Activated CD4-positive, alpha-beta T cell treated with anti-CD3 and anti-CD28 coated beads for 36 hours (primary cell): ENCODE data around the gene CAMKK2. TPM values are rescaled to one million over a fixed set of nuclear protein-coding genes. Genes with fewer than 3 reads are reported as not detected.
"Not testable (repeated sequence)": the region's sequence is repeated elsewhere in the genome, so short reads cannot be mapped to it uniquely, and the experiment has no call there.

Source experiments
- ATAC-seq: fragments of 200-7000 bp; cut with Tn5 transposase; one replicate; pipeline ENCODE4 v1.10.0; 2021; ENCODE audit warnings: mild to moderate bottlenecking, moderate library complexity
- CTCF ChIA-PET: fragments of 350-600 bp; sonication (Branson Sonifier 250); formaldehyde crosslinking; loops from one replicate; lab custom pipeline; 2021; ENCODE audit warnings: antibody characterized with exemption; lab: Charles Lee
- POLR2A ChIA-PET: fragments of 350-600 bp; sonication (Branson Sonifier 250); formaldehyde crosslinking; loops from one replicate; lab custom pipeline; 2021; ENCODE audit warnings: antibody characterized with exemption, inconsistent platforms; lab: Charles Lee
- DNase-seq: peaks from one replicate; pipeline ENCODE4 v3.0.0-alpha.2; 2020
- H3K27ac Mint-ChIP-seq: one replicate; pipeline ENCODE4 v1.8.0; 2021; ENCODE audit warnings: mixed read lengths
- H3K27me3 Mint-ChIP-seq: one replicate; pipeline ENCODE4 v1.8.0; 2021; ENCODE audit warnings: mixed read lengths
- H3K36me3 Mint-ChIP-seq: one replicate; pipeline ENCODE4 v1.8.0; 2021; ENCODE audit warnings: low read depth, mixed read lengths
- H3K4me1 Mint-ChIP-seq: one replicate; pipeline ENCODE4 v1.8.0; 2021; ENCODE audit warnings: mixed read lengths
- H3K4me3 Mint-ChIP-seq: one replicate; pipeline ENCODE4 v1.8.0; 2021; ENCODE audit warnings: mild to moderate bottlenecking, moderate library complexity, mixed read lengths
- H3K9me3 Mint-ChIP-seq: one replicate; pipeline ENCODE4 v1.8.0; 2021; ENCODE audit warnings: low read depth, mixed read lengths
- intact Hi-C, 2 experiments: fragments of 100-400 bp; cut with DNase I in 1 of 2; cut with micrococcal nuclease in 1 of 2; formaldehyde crosslinking; loops; one replicate each; pipeline versions ENCODE4 v1.14.2 to v1.15.1; 2022 to 2024; cut with DNase I, micrococcal nuclease
- total RNA-seq, 2 experiments: library from RNA; stranded (reverse); gene quantifications; one replicate each; pipeline ENCODE4 v1.2.3, GENCODE V29; 2021

The CAMKK2 gene
- total RNA-seq, 2 experiments from 2014 or later = 24.2 to 30.3 TPM

DNA sequence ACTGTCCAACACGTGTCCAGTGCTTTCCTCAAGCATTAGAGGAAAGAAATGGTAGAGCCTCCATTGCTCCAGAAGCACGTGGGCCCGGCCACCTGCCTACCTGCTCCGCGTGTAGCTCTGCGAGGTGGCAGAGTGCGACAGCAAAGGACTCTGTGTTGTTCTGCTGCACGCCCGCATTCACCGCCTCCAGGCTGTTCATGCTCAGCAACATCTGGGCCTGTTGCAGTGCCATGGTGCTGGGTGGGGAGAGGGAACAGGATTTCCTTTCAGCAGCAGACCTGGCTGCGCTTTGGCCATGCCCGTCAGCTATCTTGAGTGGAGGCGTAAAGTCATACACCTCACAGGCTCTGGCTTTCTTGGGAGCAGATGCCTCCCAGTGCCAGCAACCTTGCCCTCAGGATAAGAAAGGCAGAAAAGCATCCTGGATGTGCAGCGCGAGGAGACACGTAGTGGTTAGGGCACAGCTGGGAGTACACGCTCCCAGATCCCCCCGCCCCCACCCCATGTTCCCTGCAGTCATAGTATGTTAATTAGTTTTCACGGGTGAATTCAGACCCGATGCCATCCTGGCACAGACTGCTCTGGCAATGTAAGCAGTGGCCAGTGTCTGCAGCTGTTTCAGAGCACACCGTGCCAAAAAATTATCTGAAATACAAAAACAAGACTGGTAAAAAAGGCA, 30.6 kb upstream of the CAMKK2 start:
- POLR2A ChIA-PET = no interaction called here
- DNase-seq (no peak), ATAC-seq (no peak)
- Mint-ChIP-seq H3K4me3 (no peak overlapping the region), H3K9me3 (no peaks in the 10 kb centered on the region), H3K27ac (no peak overlapping the region), H3K27me3 (no peaks in the 10 kb centered on the region), H3K4me1 (no peaks in the 10 kb centered on the region), H3K36me3 (peaks cover 52% of the 10 kb centered on the region)
- intact Hi-C loops = no loop called here
- CTCF ChIA-PET = no interaction called here

DNA sequence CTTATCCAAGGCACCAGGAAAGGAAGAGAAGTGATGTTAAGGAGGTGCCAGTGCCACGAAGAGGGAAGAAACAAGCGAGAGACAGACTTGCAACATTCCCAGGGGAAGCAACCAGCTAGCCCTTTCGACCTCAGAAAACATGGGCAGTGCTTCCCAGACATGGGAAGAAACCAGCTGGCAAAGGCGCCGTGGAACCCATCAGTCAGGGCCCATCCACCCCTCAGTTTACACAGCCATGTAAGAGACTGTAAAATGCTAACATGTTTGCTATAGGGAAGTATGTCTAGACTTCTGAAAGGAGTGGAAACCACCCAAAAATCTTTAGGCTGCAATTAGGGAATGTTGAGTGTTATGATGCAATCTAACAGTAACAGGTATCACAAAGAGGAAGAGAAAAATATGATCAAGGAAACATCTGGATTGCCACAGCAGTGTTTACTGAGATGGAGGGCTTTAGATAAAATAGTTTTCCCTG, 29.4 kb upstream of the CAMKK2 start:
- Mint-ChIP-seq H3K27ac (no peak overlapping the region), H3K27me3 (no peaks in the 10 kb centered on the region), H3K4me1 (no peaks in the 10 kb centered on the region), H3K9me3 (no peaks in the 10 kb centered on the region), H3K36me3 (peaks cover 49% of the 10 kb centered on the region), H3K4me3 (no peak overlapping the region)
- ChIA-PET POLR2A (no interaction called here), CTCF (no interaction called here)
- intact Hi-C loops = no loop called here
- ATAC-seq (no peak), DNase-seq (no peak)

DNA sequence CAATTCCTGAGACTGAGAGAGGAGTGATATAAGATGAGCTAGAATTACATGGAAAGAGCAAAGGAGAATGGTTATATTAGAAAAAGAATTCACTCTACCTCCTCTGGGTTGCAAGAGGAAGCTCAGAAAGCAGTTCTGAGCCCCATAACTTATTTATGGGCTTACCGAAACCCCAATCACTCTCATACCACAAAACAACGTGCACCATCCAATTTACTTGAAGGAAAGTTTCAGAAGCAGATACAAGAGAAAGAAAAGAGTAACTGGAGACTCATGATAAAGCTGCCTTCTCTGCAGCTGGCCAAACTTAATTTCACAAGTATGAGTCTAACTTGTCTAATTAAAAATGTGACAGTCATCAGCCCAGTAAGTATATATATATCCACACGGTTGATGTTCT, 27.4 kb upstream of the CAMKK2 start:
- Mint-ChIP-seq H3K4me3 (no peak overlapping the region), H3K9me3 (no peaks in the 10 kb centered on the region), H3K36me3 (peaks cover 43% of the 10 kb centered on the region), H3K27ac (no peak overlapping the region), H3K4me1 (no peaks in the 10 kb centered on the region), H3K27me3 (no peaks in the 10 kb centered on the region)
- CTCF ChIA-PET = interaction anchor here (0.6 to 1.6 kb wide), 3 partner anchors 11 to 266 kb away, joined by 3 to 9 read pairs (median 4); no protein-coding TSS in a partner anchor
- ATAC-seq (no peak), DNase-seq (no peak)
- POLR2A ChIA-PET = interaction anchor here (0.6 to 0.7 kb wide), 2 partner anchors 89 to 96 kb away, joined by 3 to 4 read pairs; no protein-coding TSS in a partner anchor
- intact Hi-C loops = no loop called here

DNA sequence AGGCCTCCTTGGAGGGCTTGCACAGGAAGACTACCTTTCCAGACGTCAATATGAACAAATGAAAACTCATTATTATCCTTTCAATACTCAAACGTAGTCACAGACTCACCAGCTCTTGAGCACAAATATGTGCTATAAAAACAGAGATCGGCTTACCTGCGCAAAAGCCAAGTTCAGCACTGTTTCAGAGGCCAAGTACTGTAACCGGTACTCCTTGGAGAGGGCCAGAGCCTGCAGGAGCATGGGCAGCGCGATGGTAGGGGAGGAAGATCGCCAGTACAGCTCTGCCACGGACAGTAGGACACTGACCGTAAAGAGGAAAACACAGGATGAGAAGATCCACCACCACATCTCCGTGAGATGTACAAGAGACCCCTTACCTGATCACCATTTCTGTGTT, 21.6 kb upstream of the CAMKK2 start:
- ATAC-seq (no peak), DNase-seq (no peak)
- Mint-ChIP-seq H3K27ac (no peak overlapping the region), H3K4me3 (no peak overlapping the region), H3K27me3 (no peaks in the 10 kb centered on the region), H3K9me3 (no peaks in the 10 kb centered on the region), H3K36me3 (peaks cover 46% of the 10 kb centered on the region), H3K4me1 (peaks cover 14% of the 10 kb centered on the region)
- ChIA-PET CTCF (no interaction called here), POLR2A (no interaction called here)
- intact Hi-C loops = no loop called here

DNA sequence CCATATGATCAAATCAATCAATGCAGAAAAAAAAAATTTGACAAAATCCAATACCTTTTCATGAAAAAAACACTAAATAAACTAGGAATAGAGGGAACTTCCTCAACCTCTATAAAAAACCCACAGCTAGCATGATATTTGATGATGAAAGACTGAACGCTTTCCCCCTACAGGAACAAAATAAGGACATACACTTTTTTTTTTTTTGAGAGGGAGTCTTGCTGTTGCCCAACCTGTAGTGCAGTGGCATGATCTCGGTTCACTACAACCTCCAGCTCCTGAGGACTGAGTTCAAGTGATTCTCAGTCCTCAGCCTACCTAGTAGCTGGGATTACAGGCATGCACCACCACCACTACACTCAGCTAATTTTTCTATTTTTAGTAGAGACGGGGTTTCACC, 17.9 kb upstream of the CAMKK2 start:
- H3K27ac Mint-ChIP-seq = peak overlapping the region; percentile 33
- ChIA-PET POLR2A (no interaction called here), CTCF (no interaction called here)
- peaks cover 16% of the 10 kb centered on the region for H3K4me1 Mint-ChIP-seq
- peaks cover 61% of the 10 kb centered on the region for H3K36me3 Mint-ChIP-seq
- intact Hi-C loops = no loop called here
- DNase-seq (no peak), ATAC-seq (no peak)
- H3K27me3 Mint-ChIP-seq = no peaks in the 10 kb centered on the region
- no peaks in the 10 kb centered on the region for H3K9me3 Mint-ChIP-seq
- no peak overlapping the region for H3K4me3 Mint-ChIP-seq

DNA sequence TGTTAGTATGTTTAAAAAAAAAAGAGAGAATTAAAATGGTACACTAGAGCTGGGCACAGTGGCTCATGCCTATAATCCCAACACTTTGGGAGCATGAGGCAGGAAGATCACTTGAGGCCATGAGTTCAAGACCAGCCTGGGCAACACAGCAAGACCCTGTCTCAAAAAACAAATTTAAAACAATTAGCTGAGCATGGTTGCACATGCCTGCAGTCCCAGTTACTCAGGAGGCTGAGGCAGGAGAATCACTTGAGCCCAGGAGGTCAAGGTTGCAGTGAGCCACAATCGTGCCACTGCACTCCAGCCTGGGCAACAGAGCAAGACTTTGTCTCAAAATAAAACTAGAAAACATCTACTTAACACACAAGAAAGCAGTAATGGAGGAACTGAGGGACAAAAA, 13.7 kb upstream of the CAMKK2 start:
- H3K4me1 Mint-ChIP-seq, CTCF ChIA-PET, H3K27me3 Mint-ChIP-seq, ATAC-seq, DNase-seq, H3K9me3 Mint-ChIP-seq, intact Hi-C loops, POLR2A ChIA-PET, H3K4me3 Mint-ChIP-seq: not testable (repeated sequence)
- peak overlapping the region; percentile 5 for H3K27ac Mint-ChIP-seq
- H3K36me3 Mint-ChIP-seq = peaks cover 46% of the 10 kb centered on the region

DNA sequence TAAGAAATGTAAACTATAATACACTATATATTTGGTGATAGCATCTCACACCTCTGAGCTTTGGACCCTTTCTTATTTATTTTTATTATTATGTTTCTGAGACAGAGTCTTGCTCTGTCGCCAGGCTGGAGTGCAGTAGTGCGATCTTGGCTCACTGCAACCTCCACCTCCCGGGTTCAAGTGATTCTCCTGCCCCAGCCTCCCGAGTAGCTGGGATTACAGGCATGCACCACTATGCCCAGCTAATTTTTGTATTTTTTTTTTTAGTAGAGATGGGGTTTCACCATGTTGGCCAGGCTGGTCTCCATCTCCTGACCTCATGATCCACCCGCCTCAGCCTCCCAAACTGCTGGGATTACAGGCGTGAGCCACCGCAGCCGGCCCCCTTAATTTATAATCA, 10.9 kb upstream of the CAMKK2 start:
- intact Hi-C loops, H3K27ac Mint-ChIP-seq, POLR2A ChIA-PET, CTCF ChIA-PET, H3K9me3 Mint-ChIP-seq, H3K4me3 Mint-ChIP-seq, ATAC-seq, H3K4me1 Mint-ChIP-seq, H3K27me3 Mint-ChIP-seq, DNase-seq: not testable (repeated sequence)
- peaks cover 31% of the 10 kb centered on the region for H3K36me3 Mint-ChIP-seq

DNA sequence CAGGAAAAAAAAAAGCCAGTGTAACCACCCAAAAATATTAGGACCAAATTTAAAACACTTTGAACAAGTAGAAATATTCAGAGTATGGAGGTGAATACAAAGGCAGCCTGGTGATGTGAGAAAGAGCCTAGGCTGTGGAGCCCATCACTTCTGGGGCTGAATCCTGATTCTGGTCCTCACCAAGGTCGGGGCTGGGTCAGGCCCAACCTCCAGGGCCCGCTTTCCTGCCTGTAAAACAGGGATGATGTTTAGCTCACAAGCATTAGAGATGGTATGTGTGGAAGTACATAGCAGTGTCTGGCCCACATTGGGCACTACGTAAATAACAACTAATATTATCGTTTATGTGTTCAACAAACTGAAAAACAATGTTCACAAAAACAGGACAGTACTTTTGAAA, 7.8 kb upstream of the CAMKK2 start:
- CTCF ChIA-PET = interaction anchor here (1.2 kb wide), 1 partner anchor 138 kb away, joined by 3 read pairs; no protein-coding TSS in a partner anchor
- H3K4me3 Mint-ChIP-seq = no peak overlapping the region

DNA sequence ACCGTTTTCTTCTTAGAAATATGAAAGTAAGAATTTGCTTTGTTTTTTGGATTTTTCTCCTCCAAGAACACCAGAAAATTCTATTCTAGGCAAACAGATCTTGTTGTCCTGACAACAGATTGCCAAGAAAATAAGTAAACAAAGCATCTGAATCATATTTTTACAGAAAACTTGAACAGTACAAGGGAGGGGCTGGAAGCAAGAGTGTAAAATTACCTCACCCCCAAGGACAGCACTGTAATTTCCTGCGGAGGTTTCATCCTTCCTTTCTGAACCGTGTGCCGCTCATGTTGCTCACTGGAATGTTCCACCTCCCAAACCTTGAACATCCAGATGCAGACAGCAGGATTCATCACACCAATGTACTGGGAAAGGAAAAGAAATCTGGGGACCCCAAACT, 5.4 kb upstream of the CAMKK2 start:
- Mint-ChIP-seq H3K27ac (no peak overlapping the region), H3K36me3 (no peaks in the 10 kb centered on the region), H3K27me3 (no peaks in the 10 kb centered on the region), H3K9me3 (no peaks in the 10 kb centered on the region), H3K4me3 (no peak overlapping the region), H3K4me1 (peaks cover 7% of the 10 kb centered on the region)
- ATAC-seq (no peak), DNase-seq (no peak)
- CTCF ChIA-PET = no interaction called here
- POLR2A ChIA-PET = no interaction called here
- intact Hi-C loops = no loop called here

More for the DNA sequence above, 7.8 kb upstream of the CAMKK2 start:
- Mint-ChIP-seq H3K9me3 (no peaks in the 10 kb centered on the region), H3K4me1 (no peaks in the 10 kb centered on the region), H3K27ac (no peak overlapping the region), H3K36me3 (peaks cover 10% of the 10 kb centered on the region), H3K27me3 (no peaks in the 10 kb centered on the region)
- POLR2A ChIA-PET = no interaction called here
- intact Hi-C loops = no loop called here
- no peak for ATAC-seq
- no peak for DNase-seq

DNA sequence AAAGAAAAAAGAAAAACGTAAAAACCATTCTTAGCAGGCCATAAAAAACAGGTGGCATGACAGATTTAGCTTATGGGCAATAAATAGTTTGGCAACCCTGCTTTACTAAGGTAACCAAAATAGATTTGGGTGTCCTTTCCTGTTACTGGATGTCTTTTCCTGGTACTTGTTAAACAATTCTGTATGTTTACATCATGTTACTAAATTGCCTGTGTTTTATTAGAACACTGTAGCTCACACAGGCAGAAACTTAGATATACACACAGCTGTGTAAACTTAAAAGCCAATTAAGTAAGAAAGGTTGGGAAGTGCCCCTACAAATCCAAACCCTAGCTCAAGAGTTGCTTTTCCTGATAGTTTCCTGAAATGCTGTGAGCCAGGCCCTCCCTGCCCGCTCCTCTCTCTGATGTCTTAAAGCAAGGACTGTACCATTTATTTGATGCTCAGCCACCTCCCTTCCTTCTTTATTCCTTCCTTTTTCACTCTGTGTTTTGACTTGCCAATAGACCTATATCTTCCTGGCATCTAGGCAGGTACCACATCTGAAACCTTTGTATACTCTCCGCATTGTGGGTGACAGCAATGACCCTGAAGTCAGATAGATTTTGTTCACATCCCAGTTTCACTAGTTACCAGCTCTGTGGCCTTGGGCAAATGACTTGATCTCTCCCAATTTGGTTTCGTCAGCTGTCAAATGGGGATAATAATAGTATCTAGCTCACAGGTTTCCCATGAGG, 3.7 kb upstream of the CAMKK2 start:
- CTCF ChIA-PET = interaction anchor here (0.5 to 1.0 kb wide), 4 partner anchors 14 to 236 kb away, joined by 3 to 6 read pairs (median 3); partner anchors contain the start of gene ANAPC5
- H3K36me3 Mint-ChIP-seq = no peaks in the 10 kb centered on the region
- no peak overlapping the region for H3K4me3 Mint-ChIP-seq
- no peaks in the 10 kb centered on the region for H3K9me3 Mint-ChIP-seq
- no peak for ATAC-seq
- POLR2A ChIA-PET = no interaction called here
- H3K27me3 Mint-ChIP-seq = no peaks in the 10 kb centered on the region
- no peak for DNase-seq
- intact Hi-C loops = no loop called here
- no peak overlapping the region for H3K27ac Mint-ChIP-seq
- peaks cover 9% of the 10 kb centered on the region for H3K4me1 Mint-ChIP-seq

DNA sequence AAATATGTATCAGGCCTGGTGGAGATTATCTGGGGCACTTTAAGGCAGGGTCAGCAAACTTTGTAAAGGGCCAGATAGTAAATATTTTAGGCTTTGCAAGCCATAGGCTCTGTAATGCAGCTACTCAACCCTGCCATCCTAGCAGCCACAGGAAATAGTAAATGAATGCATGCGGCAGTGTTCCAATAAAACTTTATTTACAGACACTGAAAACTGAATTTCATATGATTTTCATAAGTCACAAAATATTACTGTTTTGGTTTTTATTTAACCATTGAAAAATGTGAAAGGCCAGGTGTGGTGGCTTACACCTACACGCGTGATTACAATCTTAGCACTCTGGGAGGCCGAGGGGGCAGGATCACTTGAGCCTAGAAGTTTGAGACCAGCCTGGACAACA, 3.2 kb upstream of the CAMKK2 start:
- no peaks in the 10 kb centered on the region for H3K9me3 Mint-ChIP-seq
- no peaks in the 10 kb centered on the region for H3K27me3 Mint-ChIP-seq
- no peaks in the 10 kb centered on the region for H3K36me3 Mint-ChIP-seq
- ATAC-seq = no peak
- ChIA-PET POLR2A (no interaction called here), CTCF (interaction anchor here (0.5 to 1.0 kb wide), 4 partner anchors 14 to 237 kb away, joined by 3 to 6 read pairs (median 3); partner anchors contain the start of gene ANAPC5)
- no peak overlapping the region for H3K4me3 Mint-ChIP-seq
- intact Hi-C loops = loop anchor here (5.0 kb wide), 2 partner anchors 53 to 503 kb away; partner anchors contain the start of genes ANAPC5 (in 1 of the 2) and SETD1B (in 1 of the 2)
- peaks cover 12% of the 10 kb centered on the region for H3K4me1 Mint-ChIP-seq
- H3K27ac Mint-ChIP-seq = no peak overlapping the region
- no peak for DNase-seq
